GM18519 (cell line): ENCODE measurements around the gene FAM110C.

ENCODE experiments used
- ATAC-seq: cut with Tn5 transposase; IDR thresholded peaks from one replicate; pipeline ENCODE4 v1.9.1; 2021; ENCODE audit warnings: mild to moderate bottlenecking, moderate library complexity; ENCODE audit not compliant: unreplicated experiment, low FRiP score

The FAM110C gene

DNA sequence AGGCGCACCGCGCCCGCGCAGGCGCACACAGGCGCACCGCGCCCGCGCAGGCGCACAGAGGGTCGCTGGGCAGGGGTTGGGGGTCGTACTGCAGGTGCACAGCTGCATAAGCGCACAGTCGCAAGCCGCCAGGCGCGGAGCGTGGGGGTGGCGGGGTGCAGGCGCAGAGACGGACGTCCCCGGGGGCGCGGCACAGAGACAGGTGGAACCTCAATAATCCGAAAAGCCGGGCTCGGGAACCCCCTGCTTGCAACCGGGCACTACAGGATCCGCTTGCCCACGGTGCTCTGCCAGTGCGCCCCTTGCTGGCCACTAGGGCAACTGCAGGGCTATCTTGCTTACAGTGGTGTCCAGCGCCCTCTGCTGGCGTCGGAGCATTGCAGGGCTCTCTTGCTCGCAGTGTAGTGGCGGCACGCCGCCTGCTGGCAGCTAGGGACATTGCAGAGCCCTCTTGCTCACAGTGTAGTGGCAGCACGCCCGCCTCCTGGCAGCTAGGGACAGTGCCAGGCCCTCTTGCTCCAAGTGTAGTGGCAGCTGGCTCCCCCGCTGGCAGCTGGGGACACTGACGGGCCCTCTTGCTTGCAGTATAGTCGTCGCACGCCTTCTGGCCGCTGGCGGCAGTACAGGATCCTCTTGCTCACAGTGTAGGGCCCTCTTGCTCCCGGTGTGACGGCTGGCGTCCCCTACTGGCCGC is 34.9 kb downstream of the FAM110C start:
- no peak for ATAC-seq

DNA sequence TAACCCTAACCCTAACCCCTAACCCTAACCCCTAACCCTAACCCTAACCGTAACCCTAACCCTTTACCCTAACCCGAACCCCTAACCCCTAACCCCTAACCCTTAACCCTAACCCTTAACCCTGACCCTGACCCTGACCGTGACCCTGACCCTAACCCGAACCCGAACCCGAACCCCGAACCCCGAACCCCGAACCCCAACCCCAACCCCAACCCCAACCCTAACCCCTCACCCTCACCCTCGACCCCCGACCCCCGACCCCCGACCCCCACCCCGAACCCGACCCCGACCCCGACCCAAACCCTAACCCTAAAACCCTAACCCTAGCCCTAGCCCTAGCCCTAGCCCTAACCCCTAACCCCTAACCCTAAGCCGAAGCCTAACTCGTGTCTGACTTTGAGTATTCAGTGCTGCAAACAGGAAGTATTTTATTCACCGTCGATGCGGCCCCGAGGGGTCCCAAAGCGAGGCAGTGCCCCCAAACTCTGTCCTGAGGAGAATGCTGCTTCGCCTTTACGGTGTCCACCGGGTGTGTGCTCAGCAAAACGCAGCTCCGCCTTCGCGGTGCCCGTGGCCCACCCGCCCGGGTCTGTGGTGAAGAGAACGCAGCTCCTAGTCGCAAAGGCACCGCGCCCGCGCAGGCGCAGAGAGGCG is 36.0 kb downstream of the FAM110C start:
- ATAC-seq, result no peak
